Measurements from ENCODE around the gene TSPEAR. TPM values are rescaled to one million over a fixed set of nuclear protein-coding genes. Genes with fewer than 3 reads are reported as not detected.

TSPEAR gene
- total RNA-seq: not detected

DNA sequence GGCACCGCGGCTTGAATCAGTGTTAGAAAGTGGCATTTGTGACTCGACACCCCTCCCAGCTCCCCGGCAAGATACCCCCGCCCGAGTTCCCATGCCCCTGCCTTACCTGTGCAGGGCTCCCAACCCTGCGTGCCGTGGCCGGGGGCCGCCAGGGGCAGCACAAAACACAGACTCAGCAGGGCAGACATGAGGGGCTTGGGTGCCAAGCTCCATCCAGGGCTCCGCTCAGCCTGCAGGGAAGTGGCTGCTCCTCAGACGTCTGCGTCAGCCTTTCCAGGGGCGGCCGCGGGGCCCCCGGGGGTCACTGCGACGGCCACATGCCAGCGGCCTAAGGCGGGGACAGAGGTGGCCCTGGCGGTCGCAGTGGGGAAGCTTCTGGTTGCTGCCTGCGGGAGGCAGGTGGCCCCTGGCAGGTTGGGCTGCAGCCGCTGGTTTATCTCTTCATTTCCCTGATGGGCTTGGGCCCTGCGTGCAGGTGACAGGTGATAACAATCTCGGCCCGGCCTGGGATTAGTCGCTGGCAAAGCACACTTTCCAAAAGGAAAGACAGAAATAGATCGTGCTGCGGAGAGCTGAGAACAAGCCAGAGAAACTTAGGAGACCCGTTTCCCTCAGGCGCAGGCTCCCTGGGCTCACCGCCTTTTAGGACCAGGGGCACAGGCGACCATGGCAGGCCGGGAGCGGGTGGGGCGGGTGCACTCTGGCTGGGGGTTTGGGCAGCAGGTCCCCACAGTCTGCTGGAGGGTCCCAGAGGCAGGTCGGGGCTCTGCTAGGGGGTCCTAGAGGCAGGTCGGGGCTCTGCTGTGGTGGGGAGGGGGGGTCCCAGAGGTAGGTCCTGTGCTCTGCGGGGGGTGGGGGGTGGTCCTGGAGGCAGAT lies at the start of gene TSPEAR:
TSPEAR (minus strand) TSS at position 246 of the 876 bp plus-strand sequence; CDS start at position 188, 58 bp downstream.
- no peak for DNase-seq

GRCh38 chr21:44760376-44760775 lies 49.0 kb upstream of the TSPEAR start:
- DNase-seq: no peak

DNA sequence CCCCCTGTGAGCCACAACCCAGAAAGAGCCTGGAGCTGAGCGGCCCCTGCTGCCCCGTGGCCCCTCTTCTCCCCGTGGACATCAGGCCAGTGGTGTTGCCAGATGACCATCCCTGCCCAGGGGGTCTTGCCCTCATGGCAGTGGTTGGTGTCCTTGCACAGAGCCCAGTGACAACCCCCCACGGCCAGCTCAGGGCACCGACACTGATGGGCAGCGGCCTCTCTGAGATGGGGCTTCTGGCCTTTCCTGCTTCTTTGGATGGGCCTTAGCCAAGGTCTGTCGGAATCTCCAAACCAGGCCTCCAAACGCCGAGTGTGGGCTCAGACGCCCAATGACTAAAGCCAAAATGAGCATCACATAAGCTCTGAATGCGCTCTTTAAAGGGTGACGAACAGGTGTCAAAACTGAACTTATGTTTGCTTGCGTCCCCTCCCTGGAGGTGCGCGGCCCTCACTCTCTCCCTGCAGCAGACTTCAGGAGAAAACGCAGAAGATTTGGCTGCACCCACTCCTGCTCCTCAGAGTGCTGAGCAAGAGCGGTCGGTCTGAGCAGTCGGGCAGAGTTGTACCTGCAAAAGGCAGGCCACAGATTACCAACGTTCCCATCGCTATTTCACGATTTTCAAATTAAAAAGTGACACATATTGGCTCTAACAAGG lies 48.4 kb upstream of the TSPEAR start:
- no peak for DNase-seq

- no peak for DNase-seq
These were observed 47.6 kb upstream of the TSPEAR start for GRCh38 chr21:44758781-44759627.

DNA sequence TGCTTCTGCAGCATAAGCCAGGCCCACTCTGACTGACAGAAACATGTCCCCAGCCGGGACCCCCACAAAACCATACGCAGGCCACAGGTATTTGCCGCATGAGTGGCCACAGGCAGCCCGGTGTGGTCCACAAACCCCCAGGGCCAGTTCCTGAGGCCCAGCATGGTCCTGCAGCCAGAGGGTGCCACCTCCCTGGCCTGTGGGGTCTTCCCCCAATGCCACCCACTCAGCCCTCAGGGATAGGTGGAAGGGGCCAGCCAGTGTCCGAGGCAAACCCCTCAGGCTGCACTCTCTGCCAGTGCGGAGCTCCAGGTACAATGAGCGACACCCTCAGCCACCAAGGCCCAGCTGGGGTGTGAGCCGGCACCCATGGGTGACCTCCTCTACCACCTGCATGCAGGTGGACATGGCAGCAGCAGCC lies 46.8 kb upstream of the TSPEAR start:
- no peak for DNase-seq

DNA sequence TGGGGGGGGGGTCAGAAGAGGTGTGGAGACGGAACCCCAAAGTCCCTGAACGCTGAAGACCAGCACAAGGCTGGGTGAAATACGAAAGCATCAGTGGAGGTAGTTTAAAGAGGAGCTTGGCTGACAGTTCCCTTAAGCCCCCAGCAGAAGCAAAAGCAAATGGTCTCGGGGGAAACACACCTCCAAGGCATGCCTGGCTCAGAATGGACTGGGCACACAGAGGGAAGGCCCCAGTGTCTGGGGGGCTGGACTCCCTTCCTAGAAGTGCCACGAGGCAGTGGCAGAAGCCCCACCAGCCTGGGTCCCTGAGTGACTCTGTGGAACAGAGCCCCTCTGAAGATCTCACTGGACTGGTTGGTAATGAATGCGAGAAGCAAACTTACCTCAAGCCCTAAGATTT lies 46.4 kb upstream of the TSPEAR start:
- no peak for DNase-seq

- DNase-seq: no peak
These were observed 45.2 kb upstream of the TSPEAR start for GRCh38 chr21:44756423-44757185.

GRCh38 chr21:44755227-44755626 lies 43.9 kb upstream of the TSPEAR start:
- DNase-seq: no peak

DNA sequence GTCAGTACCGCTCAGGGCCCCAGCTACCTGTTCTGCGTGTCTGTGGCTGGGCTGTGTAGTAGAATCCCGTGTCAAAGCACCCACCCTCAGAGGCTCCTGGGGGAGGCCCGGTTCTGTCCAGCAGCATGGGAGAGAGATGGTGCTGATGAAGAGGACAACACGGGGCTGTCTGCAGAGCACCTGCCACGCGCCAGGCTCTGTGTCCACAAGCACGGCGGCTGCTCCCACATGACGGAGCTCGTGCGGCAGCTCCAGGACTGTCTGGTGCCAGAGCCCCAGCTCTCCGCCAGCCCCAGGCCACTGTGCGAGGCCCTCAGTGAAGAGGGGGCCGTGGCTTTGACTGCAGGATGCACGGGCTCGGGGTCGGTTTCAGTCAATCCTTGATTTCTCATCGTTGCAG lies 42.0 kb upstream of the TSPEAR start:
- no peak for DNase-seq

- no peak for DNase-seq
These were observed 41.4 kb upstream of the TSPEAR start for GRCh38 chr21:44752671-44753235.

- no peak for DNase-seq
These were observed 40.6 kb upstream of the TSPEAR start for GRCh38 chr21:44751799-44752636.

GRCh38 chr21:44751186-44751798 lies 39.9 kb upstream of the TSPEAR start:
- no peak for DNase-seq

DNA sequence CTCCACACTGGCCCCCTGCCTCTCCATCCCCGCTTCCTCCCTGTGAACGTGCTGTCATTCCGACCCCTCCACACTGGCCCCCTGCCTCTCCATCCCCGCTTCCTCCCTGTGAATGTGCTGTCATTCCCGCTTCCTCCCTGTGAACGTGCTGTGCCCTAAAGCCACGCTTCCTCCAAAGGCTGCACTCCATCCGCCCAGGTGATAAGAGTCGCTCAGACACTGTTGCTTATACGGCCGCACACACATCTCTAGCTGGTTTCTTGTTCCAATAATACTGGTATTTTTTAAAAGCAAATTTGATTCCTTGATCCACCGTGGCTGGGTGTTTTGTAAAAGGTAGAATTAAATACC lies 39.3 kb upstream of the TSPEAR start:
- DNase-seq: no peak

GRCh38 chr21:44749759-44750674 lies 38.6 kb upstream of the TSPEAR start:
- no peak for DNase-seq

- no peak for DNase-seq
These were observed 37.9 kb upstream of the TSPEAR start for GRCh38 chr21:44749116-44749758.

DNA sequence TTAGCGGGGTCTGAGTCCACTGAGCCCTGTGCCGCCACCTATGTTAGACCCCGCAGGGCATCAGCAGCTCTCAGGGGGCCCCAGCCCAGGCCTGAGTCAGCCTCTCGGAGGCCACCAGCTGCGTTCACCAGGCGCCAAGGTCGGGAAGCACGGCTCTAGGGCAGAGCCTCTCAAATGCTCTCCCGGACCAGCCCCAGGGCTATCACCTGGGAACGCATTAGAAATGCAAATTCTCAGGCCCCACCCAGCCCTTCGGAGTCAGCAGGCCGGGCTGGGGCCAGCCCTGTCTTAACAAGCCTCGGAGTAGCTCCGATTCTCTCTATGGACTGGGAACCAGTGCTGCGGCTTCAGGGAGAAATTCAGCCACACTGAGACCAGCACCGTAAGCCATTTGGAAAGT lies 37.2 kb upstream of the TSPEAR start:
- no peak for DNase-seq

- DNase-seq: no peak
These were observed 31.2 kb upstream of the TSPEAR start for GRCh38 chr21:44742418-44743153.

- no peak for DNase-seq
These were observed 30.5 kb upstream of the TSPEAR start for GRCh38 chr21:44741921-44742320.

Measured in occipital lobe (tissue), 2 donors.